Gastroesophageal sphincter (tissue), 4 donors: ENCODE measurements around the gene MACROD2. TPM values are rescaled to one million over a fixed set of nuclear protein-coding genes. Genes with fewer than 3 reads are reported as not detected.

Source experiments
- ATAC-seq: fragments of 150-250 bp; one replicate; pipeline ENCODE4 v1.9.1; 2016; ENCODE audit warnings: mild to moderate bottlenecking, moderate library complexity
- H3K27ac ChIP-seq, 4 donors: fragments of 200-600 bp; sonication (generic) in 3 of 4; 1 replicate in 3 of 4; 2 replicates in 1 of 4; pipeline ENCODE4 v1.5.1; 2016 to 2019
- H3K27me3 ChIP-seq: fragments of 200-600 bp; sonication (generic); one replicate; pipeline ENCODE4 v1.5.1; 2019
- H3K36me3 ChIP-seq, 2 donors: fragments of 200-600 bp; sonication (generic); one replicate each; pipeline ENCODE4 v1.5.1; 2019; ENCODE audit warnings: control low read depth in 1 of 2
- H3K4me1 ChIP-seq, 3 donors: fragments of 200-600 bp; sonication (generic); 1 replicate in 2 of 3; 2 replicates in 1 of 3; pipeline ENCODE4 v1.5.1; 2016 to 2019; ENCODE audit warnings: control low read depth in 2 of 3
- H3K4me3 ChIP-seq, 2 donors: fragments of 200-600 bp; sonication (generic); one replicate each; pipeline ENCODE4 v1.5.1; 2019; ENCODE audit warnings: mild to moderate bottlenecking in 1 of 2, moderate library complexity in 1 of 2
- H3K9me3 ChIP-seq, 3 donors: fragments of 200-600 bp; sonication (generic); one replicate each; pipeline ENCODE4 v1.5.1; 2017 to 2019; ENCODE audit warnings: control low read depth in 2 of 3
- CTCF ChIP-seq, 4 experiments: fragments of 200-600 bp in 2 of 4; fragments of 450-650 bp in 2 of 4; sonication (generic) in 1 of 4; IDR thresholded peaks; one replicate each; pipeline ENCODE4 v1.5.1; 2017 to 2019; ENCODE audit warnings: antibody characterized with exemption in 4 of 4, mild to moderate bottlenecking in 2 of 4, moderate library complexity in 2 of 4
- EP300 ChIP-seq: sonication (generic); formaldehyde crosslinking; IDR thresholded peaks from one replicate; pipeline ENCODE4 v1.6.1; 2017; ENCODE audit warnings: antibody characterized with exemption, mild to moderate bottlenecking
- POLR2A ChIP-seq, 2 donors: fragments of 450-650 bp; IDR thresholded peaks; one replicate each; pipeline ENCODE4 v1.6.1; 2017; ENCODE audit warnings: antibody characterized with exemption in 2 of 2, mild to moderate bottlenecking in 2 of 2, moderate library complexity in 1 of 2
- POLR2AphosphoS5 ChIP-seq: sonication (generic); formaldehyde crosslinking; IDR thresholded peaks from one replicate; pipeline ENCODE4 v1.6.1; 2017; ENCODE audit warnings: antibody characterized with exemption
- WGBS, 2 donors: methylation state at CpG; one replicate each; pipeline ENCODE4 v1.1.5; 2018; ENCODE audit warnings: low coverage in 1 of 2; 5-methylcytosine and 5-hydroxymethylcytosine counted together
- total RNA-seq, 4 donors: library from RNA; depleted of rRNA; stranded (reverse); fragments of >200 nt; gene quantifications; one replicate each; pipeline ENCODE4 v1.1.0, GENCODE V29; 2016

MACROD2 gene
- total RNA-seq, 4 donors from 2014 or later: 4.0 to 12.1 (median 7.4) TPM

GRCh38 chr20:14667226-14667625, 671.9 kb downstream of the MACROD2 start:
- no peaks in the 10 kb centered on the region for H3K27me3 ChIP-seq
- WGBS, 2 donors: 46 to 53% methylated on average over 2 of the region's 2 CpGs
- TF ChIP-seq EP300 (no peak), CTCF (IDR thresholded peaks at IDR 0.05) (no peak), POLR2A (IDR thresholded peaks at IDR 0.05) (no peak), POLR2AphosphoS5 (no peak)

GRCh38 chr20:14672066-14672465, 676.8 kb downstream of the MACROD2 start:
- Histone ChIP-seq H3K4me3 (no peak overlapping the region), H3K4me1 (peaks cover 0 to 3% (median 0%) of the 10 kb centered on the region in 3 donors), H3K27ac (no peak overlapping the region), H3K9me3 (no peaks in the 10 kb centered on the region), H3K36me3 (no peaks in the 10 kb centered on the region), H3K27me3 (no peaks in the 10 kb centered on the region)
- ATAC-seq: no peak
- 60 to 69% methylated on average over 2 of the region's 2 CpGs for WGBS, 2 donors
- TF ChIP-seq POLR2AphosphoS5: no peak
- no peak for TF ChIP-seq CTCF (IDR thresholded peaks at IDR 0.05)
- TF ChIP-seq POLR2A (IDR thresholded peaks at IDR 0.05): no peak
- no peak for TF ChIP-seq EP300

More at GRCh38 chr20:14667226-14667625, 671.9 kb downstream of the MACROD2 start:
- H3K4me3 ChIP-seq: no peak overlapping the region
- ATAC-seq: no peak
- no peak overlapping the region for H3K27ac ChIP-seq
- H3K4me1 ChIP-seq: peaks cover 0 to 7% (median 0%) of the 10 kb centered on the region in 3 donors
- H3K9me3 ChIP-seq: no peaks in the 10 kb centered on the region
- no peaks in the 10 kb centered on the region for H3K36me3 ChIP-seq

GRCh38 chr20:14673164-14673563, 677.8 kb downstream of the MACROD2 start:
- H3K4me1 ChIP-seq: no peaks in the 10 kb centered on the region
- H3K4me3 ChIP-seq: no peak overlapping the region
- no peak for ATAC-seq
- no peaks in the 10 kb centered on the region for H3K27me3 ChIP-seq
- WGBS, 2 donors: 85 to 100% methylated on average over 3 to 4 of the region's 5 CpGs
- no peak overlapping the region for H3K27ac ChIP-seq
- H3K36me3 ChIP-seq: no peaks in the 10 kb centered on the region
- no peaks in the 10 kb centered on the region for H3K9me3 ChIP-seq
- TF ChIP-seq POLR2A (IDR thresholded peaks at IDR 0.05): no peak
- no peak for TF ChIP-seq EP300
- TF ChIP-seq POLR2AphosphoS5: no peak
- TF ChIP-seq CTCF (IDR thresholded peaks at IDR 0.05): no peak

GRCh38 chr20:14677455-14677854, 682.1 kb downstream of the MACROD2 start:
- no peak for ATAC-seq
- Histone ChIP-seq H3K27me3 (no peaks in the 10 kb centered on the region), H3K4me3 (no peak overlapping the region), H3K4me1 (no peaks in the 10 kb centered on the region), H3K9me3 (no peaks in the 10 kb centered on the region), H3K27ac (no peak overlapping the region), H3K36me3 (no peaks in the 10 kb centered on the region)
- no peak for TF ChIP-seq CTCF (IDR thresholded peaks at IDR 0.05)
- TF ChIP-seq POLR2AphosphoS5: no peak
- TF ChIP-seq EP300: no peak
- TF ChIP-seq POLR2A (IDR thresholded peaks at IDR 0.05): no peak
- WGBS, 2 donors: 60 to 83% methylated on average over 1 to 2 of the region's 2 CpGs

GRCh38 chr20:14685183-14685582, 689.9 kb downstream of the MACROD2 start:
- Histone ChIP-seq H3K36me3 (no peaks in the 10 kb centered on the region), H3K27ac (no peak overlapping the region), H3K4me3 (no peak overlapping the region), H3K9me3 (no peaks in the 10 kb centered on the region), H3K27me3 (no peaks in the 10 kb centered on the region), H3K4me1 (no peaks in the 10 kb centered on the region)
- ATAC-seq: no peak
- TF ChIP-seq CTCF (IDR thresholded peaks at IDR 0.05) (no peak), EP300 (no peak), POLR2AphosphoS5 (no peak), POLR2A (IDR thresholded peaks at IDR 0.05) (no peak)
- WGBS, 2 donors: 76 to 87% methylated on average over 3 of the region's 3 CpGs
